H1 (cell line): ENCODE measurements around the gene OR8K1.

Experiments used
- CTCF ChIP-seq, 3 experiments: IDR thresholded peaks; 1 replicate in 2 of 3; 2 replicates in 1 of 3; pipeline versions ENCODE4 v1.5.1 to v1.6.1; 2011; ENCODE audit warnings: low read length in 3 of 3, mild to moderate bottlenecking in 3 of 3, inconsistent platforms in 2 of 3, low read depth in 1 of 3, moderate library complexity in 1 of 3; ENCODE audit not compliant: insufficient read depth in 1 of 3; ENCODE audit errors: control extremely low read depth in 1 of 3
- E2F6 ChIP-seq: IDR thresholded peaks from 2 replicates; pipeline ENCODE4 v1.6.1; 2012; ENCODE audit warnings: inconsistent platforms
- EZH2 ChIP-seq: fragments of 200-600 bp; sonication (generic); IDR thresholded peaks from 2 replicates; pipeline ENCODE4 v1.7.1; 2012; ENCODE audit warnings: low read depth, mild to moderate bottlenecking, moderate library complexity, low read length, inconsistent platforms; ENCODE audit not compliant: severe bottlenecking
- GABPA ChIP-seq: IDR thresholded peaks from 2 replicates; pipeline ENCODE4 v1.6.1; 2011; ENCODE audit warnings: mild to moderate bottlenecking, low read length, moderate library complexity, borderline replicate concordance; ENCODE audit not compliant: insufficient read depth
- HDAC6 ChIP-seq: IDR thresholded peaks from one replicate; pipeline ENCODE4 v1.7.1; 2012; ENCODE audit warnings: low read depth, mild to moderate bottlenecking, inconsistent platforms, low read length, moderate library complexity
- JUND ChIP-seq: IDR thresholded peaks from 2 replicates; pipeline ENCODE4 v1.6.1; 2011; ENCODE audit warnings: mild to moderate bottlenecking, improper control_type of control experiment, low read length
- MAFK ChIP-seq: IDR thresholded peaks from 2 replicates; pipeline ENCODE4 v1.6.1; 2012; ENCODE audit warnings: low read depth, mild to moderate bottlenecking, improper control_type of control experiment, low read length
- RNF2 ChIP-seq: fragments of 200-900, 300-1000 bp; sonication (generic); IDR thresholded peaks from 2 replicates; pipeline ENCODE4 v1.7.1; 2016; ENCODE audit warnings: borderline replicate concordance, low read depth, mild to moderate bottlenecking, antibody characterized with exemption, low read length; ENCODE audit not compliant: poor library complexity, severe bottlenecking; ENCODE audit errors: missing control alignments
- TAF1 ChIP-seq: IDR thresholded peaks from 2 replicates; pipeline ENCODE4 v1.6.1; 2011; ENCODE audit warnings: mild to moderate bottlenecking, low read depth, low read length
- TCF12 ChIP-seq: IDR thresholded peaks from 2 replicates; pipeline ENCODE4 v1.6.1; 2011; ENCODE audit warnings: low read depth, mild to moderate bottlenecking, low read length
- USF2 ChIP-seq: IDR thresholded peaks from 2 replicates; pipeline ENCODE4 v1.6.1; 2011; ENCODE audit warnings: low read length, improper control_type of control experiment

- TF ChIP-seq JUND (no peak), MAFK (no peak), CTCF (IDR thresholded peaks at IDR 0.05; ENCODE audit: control extremely low read depth in 1 of 3, insufficient read depth in 1 of 3, low read depth in 1 of 3, low read length in 3 of 3) (no peak), TCF12 (no peak), RNF2 (no peak), E2F6 (no peak), EZH2 (no peak), USF2 (no peak), HDAC6 (no peak), TAF1 (no peak), GABPA (no peak)
Observed at GRCh38 chr11:56380120-56380519, 34.3 kb downstream of the OR8K1 start.
